ENCODE results near the gene WTIP. TPM values are rescaled to one million over a fixed set of nuclear protein-coding genes. Genes with fewer than 3 reads are reported as not detected.

Gene WTIP
- 3.6 and 21.8 TPM in 2 replicates for total RNA-seq (ENCODE audit: low replicate concordance)

DNA sequence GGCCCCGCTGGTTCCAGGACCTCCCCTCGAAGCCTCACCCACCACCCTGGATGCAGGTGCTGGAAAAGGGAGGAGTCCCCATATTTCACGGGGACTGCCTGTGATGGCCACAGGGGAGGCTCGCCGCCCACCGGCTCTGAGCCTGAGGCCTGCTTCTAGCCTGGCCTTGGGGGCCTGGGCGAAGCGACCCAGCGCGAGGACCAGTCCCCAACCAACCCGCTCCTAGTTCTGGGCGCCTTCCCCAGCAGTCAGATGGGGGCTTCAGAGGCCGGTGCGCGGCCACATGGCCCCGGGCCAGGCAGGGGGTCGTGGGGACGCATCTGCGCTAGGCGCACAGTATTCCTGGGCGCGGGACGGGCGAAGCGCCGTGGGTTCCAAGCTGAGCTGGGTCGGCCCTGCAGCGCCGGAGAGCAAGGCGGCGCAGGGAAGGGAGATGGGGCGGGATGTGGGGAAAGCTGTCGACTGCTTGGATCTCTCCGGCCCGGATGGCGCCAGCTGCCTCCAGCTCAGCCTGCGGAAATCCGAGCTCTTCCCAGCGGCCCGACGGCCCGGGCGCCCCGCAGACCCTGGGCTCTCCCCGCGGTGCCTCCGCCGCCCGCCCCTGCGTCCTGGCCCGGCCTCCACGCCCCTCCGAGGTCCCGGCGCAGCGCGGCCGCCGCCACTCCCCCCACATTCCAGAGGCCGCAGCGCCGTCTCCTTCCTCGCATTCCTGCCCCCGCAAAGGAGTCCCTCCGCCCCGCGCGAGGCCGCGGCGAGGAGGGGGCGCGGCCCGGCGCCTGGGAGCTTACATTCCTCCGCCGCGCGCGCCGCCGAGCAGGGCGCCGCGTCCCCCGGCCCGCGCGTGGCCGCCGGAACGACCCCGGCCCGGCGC is at the start of gene WTIP:
WTIP (plus strand) TSS at position 788 of the 871 bp plus-strand sequence. CDS start 217 bp downstream, outside the sequence.
- DNase-seq (ENCODE audit: low read depth), result peak; percentile 87
- peak within 1 kb of the TSS; percentile 84 for H3K4me3 ChIP-seq (ENCODE audit: low read depth, low read length)
- TF ChIP-seq, protein P1, sequence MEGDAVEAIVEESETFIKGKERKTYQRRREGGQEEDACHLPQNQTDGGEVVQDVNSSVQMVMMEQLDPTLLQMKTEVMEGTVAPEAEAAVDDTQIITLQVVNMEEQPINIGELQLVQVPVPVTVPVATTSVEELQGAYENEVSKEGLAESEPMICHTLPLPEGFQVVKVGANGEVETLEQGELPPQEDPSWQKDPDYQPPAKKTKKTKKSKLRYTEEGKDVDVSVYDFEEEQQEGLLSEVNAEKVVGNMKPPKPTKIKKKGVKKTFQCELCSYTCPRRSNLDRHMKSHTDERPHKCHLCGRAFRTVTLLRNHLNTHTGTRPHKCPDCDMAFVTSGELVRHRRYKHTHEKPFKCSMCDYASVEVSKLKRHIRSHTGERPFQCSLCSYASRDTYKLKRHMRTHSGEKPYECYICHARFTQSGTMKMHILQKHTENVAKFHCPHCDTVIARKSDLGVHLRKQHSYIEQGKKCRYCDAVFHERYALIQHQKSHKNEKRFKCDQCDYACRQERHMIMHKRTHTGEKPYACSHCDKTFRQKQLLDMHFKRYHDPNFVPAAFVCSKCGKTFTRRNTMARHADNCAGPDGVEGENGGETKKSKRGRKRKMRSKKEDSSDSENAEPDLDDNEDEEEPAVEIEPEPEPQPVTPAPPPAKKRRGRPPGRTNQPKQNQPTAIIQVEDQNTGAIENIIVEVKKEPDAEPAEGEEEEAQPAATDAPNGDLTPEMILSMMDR (IDR thresholded peaks at IDR 0.05; ENCODE audit: insufficient read depth, low read length), result no peak

DNA sequence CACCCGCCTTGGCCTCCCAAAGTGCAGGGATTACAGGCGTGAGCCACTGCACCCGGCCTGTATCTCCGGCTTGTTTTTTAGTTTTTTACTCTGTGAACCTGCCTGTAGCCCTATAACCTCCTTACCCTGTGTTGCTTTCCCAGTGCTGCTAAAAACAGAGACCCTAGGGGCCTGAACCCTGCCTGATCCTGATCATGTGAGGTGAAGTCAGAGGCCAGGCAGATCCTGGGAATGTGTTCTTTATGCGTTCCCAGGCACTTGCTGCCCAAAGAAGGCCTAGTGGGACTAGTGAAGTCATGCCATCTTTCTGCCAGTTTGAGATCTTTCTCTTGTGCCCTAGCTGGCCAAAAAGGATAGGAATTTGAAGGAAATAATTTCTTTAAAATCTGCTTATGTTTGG is 48.8 kb upstream of the WTIP start:
- peak; percentile 16 for DNase-seq (ENCODE audit: low read depth)
- no peak overlapping the region for H3K4me3 ChIP-seq (ENCODE audit: low read depth, low read length)
- TF ChIP-seq, protein P1 (IDR thresholded peaks at IDR 0.05; ENCODE audit: insufficient read depth, low read length), result no peak

DNA sequence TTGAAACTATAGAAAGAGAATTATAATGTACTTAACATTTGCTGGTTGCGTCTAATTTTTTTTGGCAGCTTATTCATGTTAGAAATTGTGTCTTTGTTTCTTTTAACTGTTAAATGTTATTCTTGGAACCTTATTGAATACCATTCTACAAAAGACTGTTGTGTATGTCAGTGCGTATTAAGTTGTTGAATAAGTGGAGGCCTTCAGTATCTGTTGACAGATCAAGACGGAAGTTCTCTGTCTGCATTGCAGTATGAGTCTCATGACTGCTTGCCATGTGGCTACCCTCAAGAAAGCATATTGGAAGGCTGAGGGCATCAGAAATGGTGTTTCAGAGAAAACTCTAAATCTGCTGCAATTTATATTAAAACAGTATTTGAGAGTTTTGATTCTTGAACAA is 44.8 kb upstream of the WTIP start:
- TF ChIP-seq, protein P1 (IDR thresholded peaks at IDR 0.05; ENCODE audit: insufficient read depth, low read length), result no peak
- DNase-seq (ENCODE audit: low read depth), result peak; percentile 43
- H3K4me3 ChIP-seq (ENCODE audit: low read depth, low read length), result no peak overlapping the region

DNA sequence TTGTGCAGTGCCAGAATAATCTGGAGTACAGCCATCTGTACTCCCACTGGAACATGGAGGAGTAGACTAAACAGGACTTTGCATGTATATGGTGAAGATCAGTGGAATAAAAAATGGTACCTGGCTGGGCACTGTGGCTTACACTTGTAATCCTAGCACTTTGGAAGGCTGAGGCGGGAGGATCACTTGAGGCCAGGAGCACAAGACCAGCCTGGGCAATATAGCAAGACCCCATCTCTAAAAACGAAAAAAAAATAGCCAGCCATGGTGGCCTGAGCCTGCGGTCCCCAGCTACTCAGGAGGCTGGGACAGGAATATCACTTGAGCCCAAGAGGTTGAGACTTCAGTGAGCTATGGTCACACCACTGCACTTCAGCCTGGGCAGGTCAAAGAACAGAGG is 33.4 kb upstream of the WTIP start:
- TF ChIP-seq, protein P1 (IDR thresholded peaks at IDR 0.05; ENCODE audit: insufficient read depth, low read length), result no peak
- no peak overlapping the region for H3K4me3 ChIP-seq (ENCODE audit: low read depth, low read length)
- DNase-seq (ENCODE audit: low read depth), result no peak

DNA sequence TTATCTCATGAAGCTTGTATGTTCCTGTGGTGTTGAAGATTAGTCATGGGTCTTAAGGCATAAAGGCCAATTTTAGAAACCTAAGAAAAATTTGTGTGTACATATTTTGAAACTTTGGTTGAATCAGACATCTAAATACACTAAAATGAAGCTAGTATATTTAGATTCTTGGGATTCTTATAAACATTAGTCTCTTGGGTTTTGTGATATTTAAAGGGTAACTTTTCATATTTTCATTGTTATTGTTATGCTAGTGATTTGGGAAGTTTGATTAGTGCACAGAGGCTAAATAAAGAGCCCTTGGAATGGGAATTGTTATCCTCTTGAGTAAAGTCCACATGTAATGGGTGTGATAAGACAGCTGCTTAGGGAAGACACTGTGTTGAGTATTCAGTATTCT is 28.8 kb upstream of the WTIP start:
- DNase-seq (ENCODE audit: low read depth), result no peak
- H3K4me3 ChIP-seq (ENCODE audit: low read depth, low read length), result no peak overlapping the region
- TF ChIP-seq, protein P1 (IDR thresholded peaks at IDR 0.05; ENCODE audit: insufficient read depth, low read length), result no peak

DNA sequence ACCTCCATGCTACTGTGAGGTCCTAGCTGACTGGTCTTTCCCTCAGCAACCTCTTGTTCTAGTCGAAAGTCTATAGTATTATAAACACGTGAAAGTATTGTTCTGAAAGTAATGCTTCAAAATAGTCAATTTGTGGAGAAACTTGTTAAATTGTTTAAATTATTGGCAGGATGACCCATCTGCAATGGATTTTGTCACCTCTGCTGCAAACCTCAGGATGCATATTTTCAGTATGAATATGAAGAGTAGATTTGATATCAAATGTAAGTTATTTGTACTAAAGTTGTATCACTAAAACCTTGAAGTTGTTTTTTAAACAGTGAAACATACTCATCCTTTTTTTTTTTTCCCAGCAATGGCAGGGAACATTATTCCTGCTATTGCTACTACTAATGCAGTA is 27.5 kb upstream of the WTIP start:
- no peak overlapping the region for H3K4me3 ChIP-seq (ENCODE audit: low read depth, low read length)
- TF ChIP-seq, protein P1 (IDR thresholded peaks at IDR 0.05; ENCODE audit: insufficient read depth, low read length), result no peak
- DNase-seq (ENCODE audit: low read depth), result no peak

All from fibroblast of the aortic adventitia (primary cell).